ENCODE results near the gene LCP1. TPM values are rescaled to one million over a fixed set of nuclear protein-coding genes. Genes with fewer than 3 reads are reported as not detected.

The LCP1 gene
- total and polyA plus RNA-seq, 2 of the 13 experiments (the other 11 are each of a cell fraction or from before 2014, with no cell fraction given), result 1.6 TPM

GRCh38 chr13:46211483-46212351 is 29.7 kb upstream of the LCP1 start, which contains the start of gene LRRC63 (continued):
- TF ChIP-seq POLR2G (IDR thresholded peaks at IDR 0.05; ENCODE audit: low read depth, low read length) (no peak), ZNF574 (CRISPR knock-in tag; IDR thresholded peaks at IDR 0.05) (no peak), TERF1 (CRISPR knock-in tag; IDR thresholded peaks at IDR 0.05) (no peak), ISX (CRISPR knock-in tag; conservative IDR thresholded peaks at IDR 0.05) (no peak), YEATS4 (CRISPR knock-in tag; IDR thresholded peaks at IDR 0.05; ENCODE audit: borderline replicate concordance) (no peak), SIX1 (CRISPR knock-in tag; IDR thresholded peaks at IDR 0.05; ENCODE audit: borderline replicate concordance) (no peak), GLI4 (CRISPR knock-in tag; IDR thresholded peaks at IDR 0.05; ENCODE audit: borderline replicate concordance) (no peak)
- TF ChIP-seq, protein P1, sequence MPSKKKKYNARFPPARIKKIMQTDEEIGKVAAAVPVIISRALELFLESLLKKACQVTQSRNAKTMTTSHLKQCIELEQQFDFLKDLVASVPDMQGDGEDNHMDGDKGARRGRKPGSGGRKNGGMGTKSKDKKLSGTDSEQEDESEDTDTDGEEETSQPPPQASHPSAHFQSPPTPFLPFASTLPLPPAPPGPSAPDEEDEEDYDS (CRISPR knock-in tag; IDR thresholded peaks at IDR 0.05), result no peak
- TF ChIP-seq, protein P2, sequence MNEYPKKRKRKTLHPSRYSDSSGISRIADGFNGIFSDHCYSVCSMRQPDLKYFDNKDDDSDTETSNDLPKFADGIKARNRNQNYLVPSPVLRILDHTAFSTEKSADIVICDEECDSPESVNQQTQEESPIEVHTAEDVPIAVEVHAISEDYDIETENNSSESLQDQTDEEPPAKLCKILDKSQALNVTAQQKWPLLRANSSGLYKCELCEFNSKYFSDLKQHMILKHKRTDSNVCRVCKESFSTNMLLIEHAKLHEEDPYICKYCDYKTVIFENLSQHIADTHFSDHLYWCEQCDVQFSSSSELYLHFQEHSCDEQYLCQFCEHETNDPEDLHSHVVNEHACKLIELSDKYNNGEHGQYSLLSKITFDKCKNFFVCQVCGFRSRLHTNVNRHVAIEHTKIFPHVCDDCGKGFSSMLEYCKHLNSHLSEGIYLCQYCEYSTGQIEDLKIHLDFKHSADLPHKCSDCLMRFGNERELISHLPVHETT (CRISPR knock-in tag; conservative IDR thresholded peaks at IDR 0.05), result no peak
- TF ChIP-seq, protein P3, sequence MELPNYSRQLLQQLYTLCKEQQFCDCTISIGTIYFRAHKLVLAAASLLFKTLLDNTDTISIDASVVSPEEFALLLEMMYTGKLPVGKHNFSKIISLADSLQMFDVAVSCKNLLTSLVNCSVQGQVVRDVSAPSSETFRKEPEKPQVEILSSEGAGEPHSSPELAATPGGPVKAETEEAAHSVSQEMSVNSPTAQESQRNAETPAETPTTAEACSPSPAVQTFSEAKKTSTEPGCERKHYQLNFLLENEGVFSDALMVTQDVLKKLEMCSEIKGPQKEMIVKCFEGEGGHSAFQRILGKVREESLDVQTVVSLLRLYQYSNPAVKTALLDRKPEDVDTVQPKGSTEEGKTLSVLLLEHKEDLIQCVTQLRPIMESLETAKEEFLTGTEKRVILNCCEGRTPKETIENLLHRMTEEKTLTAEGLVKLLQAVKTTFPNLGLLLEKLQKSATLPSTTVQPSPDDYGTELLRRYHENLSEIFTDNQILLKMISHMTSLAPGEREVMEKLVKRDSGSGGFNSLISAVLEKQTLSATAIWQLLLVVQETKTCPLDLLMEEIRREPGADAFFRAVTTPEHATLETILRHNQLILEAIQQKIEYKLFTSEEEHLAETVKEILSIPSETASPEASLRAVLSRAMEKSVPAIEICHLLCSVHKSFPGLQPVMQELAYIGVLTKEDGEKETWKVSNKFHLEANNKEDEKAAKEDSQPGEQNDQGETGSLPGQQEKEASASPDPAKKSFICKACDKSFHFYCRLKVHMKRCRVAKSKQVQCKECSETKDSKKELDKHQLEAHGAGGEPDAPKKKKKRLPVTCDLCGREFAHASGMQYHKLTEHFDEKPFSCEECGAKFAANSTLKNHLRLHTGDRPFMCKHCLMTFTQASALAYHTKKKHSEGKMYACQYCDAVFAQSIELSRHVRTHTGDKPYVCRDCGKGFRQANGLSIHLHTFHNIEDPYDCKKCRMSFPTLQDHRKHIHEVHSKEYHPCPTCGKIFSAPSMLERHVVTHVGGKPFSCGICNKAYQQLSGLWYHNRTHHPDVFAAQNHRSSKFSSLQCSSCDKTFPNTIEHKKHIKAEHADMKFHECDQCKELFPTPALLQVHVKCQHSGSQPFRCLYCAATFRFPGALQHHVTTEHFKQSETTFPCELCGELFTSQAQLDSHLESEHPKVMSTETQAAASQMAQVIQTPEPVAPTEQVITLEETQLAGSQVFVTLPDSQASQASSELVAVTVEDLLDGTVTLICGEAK (IDR thresholded peaks at IDR 0.05), result no peak
- TF ChIP-seq, protein P3 (CRISPR knock-in tag; IDR thresholded peaks at IDR 0.05), result no peak
